Inflammatory macrophage treated with lipopolysaccharide for 4 hours (primary cell): ENCODE measurements around the gene PTPRA.

ENCODE experiments used
- DNase-seq: peaks from one replicate; pipeline ENCODE4 v3.0.0-alpha.2; 2020

Gene PTPRA

DNA sequence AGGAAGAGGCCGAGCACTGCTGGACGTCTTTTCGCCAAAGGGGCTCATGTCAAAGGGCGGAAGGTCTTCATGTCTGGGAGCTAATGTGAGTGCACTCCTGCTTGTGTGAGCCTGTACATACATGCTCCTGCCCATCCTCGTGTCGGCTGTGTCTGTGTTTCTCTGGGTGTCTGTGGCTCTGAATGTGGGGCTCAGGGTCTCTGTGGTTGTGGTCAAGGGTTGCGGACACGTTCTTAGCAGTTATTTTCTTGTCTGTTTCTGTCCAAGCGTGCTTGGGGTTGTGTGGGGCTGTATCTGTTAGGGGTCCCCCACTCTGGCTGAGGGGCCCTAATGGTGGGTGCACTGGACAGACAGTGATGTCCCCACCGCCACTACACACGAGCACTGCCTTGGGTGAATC, 208.4 kb downstream of the PTPRA start:
- no peak for DNase-seq

DNA sequence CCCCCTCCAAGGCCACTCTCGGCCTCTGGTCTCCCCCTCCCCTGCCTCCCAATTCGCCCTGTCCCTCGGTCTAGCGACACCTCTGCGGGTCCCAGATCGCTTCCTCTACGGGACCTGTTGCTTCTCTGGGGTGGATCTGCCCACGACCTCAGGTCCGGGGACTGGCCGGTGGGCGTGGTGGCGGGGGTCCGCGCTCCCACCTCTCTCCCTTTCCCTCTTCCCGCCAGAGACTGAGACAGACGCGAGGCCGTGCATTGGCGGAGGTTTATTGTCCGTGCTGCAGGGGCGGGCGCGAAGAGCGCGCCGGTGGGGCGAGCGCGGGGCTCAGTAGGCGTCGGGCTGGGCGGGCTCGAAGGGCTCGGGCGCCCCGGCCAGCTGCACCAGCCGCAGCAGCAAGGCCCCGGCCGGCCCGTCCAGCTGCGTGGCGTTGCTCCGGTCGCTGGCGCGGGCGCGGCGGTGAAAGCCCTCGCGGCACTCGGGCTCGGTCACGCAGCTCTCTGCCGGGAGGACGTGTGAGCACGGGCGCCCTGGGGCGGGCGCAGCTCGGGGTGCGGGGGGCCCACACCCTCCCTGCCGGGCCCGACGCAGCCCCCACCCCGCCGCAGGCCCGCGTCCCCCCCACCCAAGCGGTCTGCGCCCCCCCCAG, 209.1 kb downstream of the PTPRA start:
- no peak for DNase-seq

DNA sequence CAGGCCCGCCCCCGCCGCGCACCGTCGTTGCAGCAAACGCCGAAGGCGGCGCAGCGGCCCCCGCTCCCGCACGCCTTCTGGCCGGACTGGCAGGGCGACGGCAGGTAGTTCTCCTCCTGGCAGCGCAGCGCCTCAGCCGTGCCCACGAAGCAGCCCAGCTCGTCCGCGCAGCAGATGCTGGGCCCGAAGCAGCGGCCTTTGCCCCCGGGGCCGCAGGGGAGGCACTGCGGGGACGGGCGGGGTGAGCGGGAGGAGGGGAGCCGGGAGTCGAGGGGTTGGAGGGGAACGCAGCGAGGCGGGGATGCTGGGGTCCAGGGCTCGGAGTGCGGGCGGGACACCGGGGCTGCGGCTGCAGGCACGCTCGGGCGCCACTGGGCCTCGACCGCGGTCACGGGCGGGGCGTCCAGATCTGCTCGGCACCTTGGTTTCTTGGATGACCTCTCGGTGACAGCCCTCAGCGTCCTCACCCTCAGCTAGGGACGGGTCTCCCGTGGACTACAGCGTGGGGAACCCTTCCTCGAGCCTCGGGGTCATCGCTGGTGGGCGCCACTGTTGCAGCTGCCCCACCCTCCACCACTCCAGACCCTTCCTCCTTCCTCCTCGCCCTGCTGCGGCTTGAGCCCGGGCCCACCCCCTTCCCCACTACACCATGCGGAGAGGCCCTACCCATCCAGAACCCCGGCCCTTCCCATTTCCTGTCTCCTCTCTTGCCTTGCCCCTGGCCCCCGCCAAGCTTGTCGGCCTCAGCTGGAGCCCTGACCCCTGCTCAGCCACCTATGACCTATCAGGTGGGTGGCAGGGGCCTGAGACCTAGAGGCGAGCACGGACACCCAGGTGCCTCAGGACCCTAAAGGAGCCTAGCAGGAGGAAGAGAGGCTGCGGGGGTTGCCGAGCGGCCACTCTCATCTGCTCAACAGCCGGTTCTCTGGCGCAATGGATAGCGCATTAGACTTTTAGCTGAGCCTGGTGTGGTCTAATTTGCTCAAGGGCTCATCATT, 210.0 kb downstream of the PTPRA start:
- DNase-seq = no peak

DNA sequence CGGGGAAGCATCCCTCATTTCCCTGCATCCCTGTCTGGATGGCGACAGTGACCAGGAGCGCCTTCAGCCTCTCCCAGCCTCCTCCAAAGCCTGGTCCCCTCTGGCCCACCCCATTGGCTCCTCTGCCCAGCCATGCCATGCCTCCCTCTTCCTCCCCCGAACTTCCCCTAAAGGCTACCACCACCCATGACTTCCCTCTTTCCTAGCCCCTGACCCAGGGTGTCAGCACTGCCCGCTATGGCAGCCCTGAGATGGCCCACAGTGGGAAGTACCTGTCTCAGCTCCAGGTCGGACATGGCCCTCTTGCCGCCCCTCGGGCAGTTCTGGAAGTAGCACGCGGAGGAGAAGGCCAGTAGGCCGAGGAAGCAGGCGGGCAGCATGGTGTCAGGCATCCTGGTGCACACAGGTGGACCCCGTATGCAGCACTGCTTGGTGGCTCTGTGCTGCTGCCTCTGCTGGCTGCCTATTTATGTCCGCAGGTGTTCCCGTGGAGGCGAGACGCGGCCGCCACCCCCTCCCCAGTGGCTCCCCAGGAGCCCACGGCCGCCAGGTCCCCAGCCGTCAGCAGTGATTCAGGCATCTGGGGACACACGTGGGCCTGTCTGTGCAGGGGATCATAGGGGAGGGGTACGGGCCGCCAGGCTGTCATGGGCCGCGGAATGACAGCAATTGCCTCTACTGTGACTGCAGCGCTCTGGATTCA, 211.2 kb downstream of the PTPRA start, which contains the start of gene AVP:
TSS of gene AVP (minus strand) at position 442 of the 703 bp plus-strand sequence. CDS start at position 392, 50 bp downstream.
- no peak for DNase-seq

DNA sequence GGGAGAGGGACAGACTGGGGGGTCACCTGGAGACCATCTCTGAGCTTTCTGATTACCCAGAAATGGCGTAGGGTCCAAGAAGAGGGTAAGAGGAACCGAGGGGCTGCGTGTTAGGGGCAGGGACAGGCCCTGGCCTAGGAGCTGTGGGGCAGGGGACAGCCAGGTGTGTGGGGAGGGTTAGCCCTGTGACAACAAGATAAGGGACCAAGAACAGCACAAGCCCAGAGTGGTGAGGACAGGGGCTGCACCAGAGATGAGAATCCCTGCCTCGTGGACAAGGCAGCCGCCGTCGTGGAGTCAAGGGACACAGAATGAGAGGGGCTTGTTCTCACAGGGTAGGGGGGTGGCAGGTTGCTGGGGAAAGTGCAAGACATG, 211.7 kb downstream of the PTPRA start:
- DNase-seq = no peak

DNA sequence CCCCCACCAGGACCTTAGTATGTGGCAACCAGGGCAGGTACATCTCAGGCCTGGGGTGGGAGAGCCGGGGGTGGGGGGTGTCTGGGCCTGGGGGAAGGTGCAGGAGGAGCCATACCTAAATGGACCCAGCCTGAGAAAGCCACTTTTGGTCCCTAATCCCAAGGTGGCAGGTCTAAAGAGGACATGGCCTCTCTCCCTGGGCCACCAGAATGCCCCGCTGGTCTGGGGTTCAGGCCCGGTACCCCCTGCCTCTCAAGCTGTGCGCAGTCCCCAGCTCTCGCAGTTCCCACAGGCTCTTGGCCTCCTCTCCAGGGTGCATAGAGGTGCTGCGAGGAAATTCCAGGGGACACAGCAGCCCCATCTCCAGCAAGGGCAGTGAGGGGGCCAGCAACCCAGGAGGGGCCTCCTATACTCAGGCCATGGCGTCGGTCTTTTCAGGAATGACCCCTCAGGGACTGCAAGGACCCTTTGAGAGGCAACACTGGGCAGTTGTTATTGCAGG, 212.3 kb downstream of the PTPRA start:
- no peak for DNase-seq

DNA sequence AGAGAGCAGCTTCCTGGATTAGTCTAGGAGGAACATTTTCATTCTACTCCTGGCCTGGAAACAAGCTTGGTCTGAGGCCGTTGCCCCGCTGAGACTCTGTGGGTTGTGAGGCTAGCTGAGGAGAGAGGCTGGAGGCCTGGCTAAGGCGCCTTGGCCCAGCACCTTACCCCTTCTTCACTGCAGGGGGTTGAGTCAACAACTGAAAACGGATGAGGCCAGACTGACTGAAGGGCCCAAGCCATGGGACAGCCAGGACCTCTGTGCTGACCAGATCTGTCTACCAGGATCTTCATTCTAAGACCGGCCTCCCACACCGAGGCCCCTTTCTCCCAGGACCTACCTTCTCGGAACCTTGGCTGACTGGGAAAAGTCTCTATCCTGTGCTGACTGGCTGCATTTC, 214.8 kb downstream of the PTPRA start:
- no peak for DNase-seq
